BLaER1 treated with 17β-estradiol and CSF1 and Interleukin-3, amounts not matched to agents 10 nM and 100 nM (cell line): ENCODE results near the gene ZNF526.

Experiments used
- H3K27ac ChIP-seq, 11 experiments: shearing (Covaris generic); formaldehyde crosslinking; 2 replicates each; pipeline ENCODE4 v1.8.1; 2022
- H3K27me3 ChIP-seq, 11 experiments: shearing (Covaris generic); formaldehyde crosslinking; 2 replicates each; pipeline ENCODE4 v1.8.1; 2022
- H3K36me3 ChIP-seq, 11 experiments: shearing (Covaris generic); formaldehyde crosslinking; 2 replicates each; pipeline ENCODE4 v1.8.1; 2022
- H3K4me1 ChIP-seq, 10 experiments: shearing (Covaris generic); formaldehyde crosslinking; 2 replicates each; pipeline ENCODE4 v1.8.1; 2022
- H3K4me2 ChIP-seq, 11 experiments: shearing (Covaris generic); formaldehyde crosslinking; 2 replicates each; pipeline ENCODE4 v1.8.1; 2022
- H3K4me3 ChIP-seq, 10 experiments: shearing (Covaris generic); formaldehyde crosslinking; 2 replicates each; pipeline ENCODE4 v1.8.1; 2022
- H3K9ac ChIP-seq, 11 experiments: shearing (Covaris generic); formaldehyde crosslinking; 2 replicates each; pipeline ENCODE4 v1.8.1; 2022
- H3K9me3 ChIP-seq, 11 experiments: shearing (Covaris generic); formaldehyde crosslinking; replicated peaks in 1 of 11; 2 replicates each; pipeline ENCODE4 v1.8.1; 2022
- H4K20me1 ChIP-seq, 11 experiments: shearing (Covaris generic); formaldehyde crosslinking; 2 replicates each; pipeline ENCODE4 v1.8.1; 2022
- Cebpa-rat ChIP-seq, 11 experiments: shearing (Covaris generic); IDR thresholded peaks; 2 replicates each; pipeline ENCODE4 v1.8.1; 2022

ZNF526 gene

DNA sequence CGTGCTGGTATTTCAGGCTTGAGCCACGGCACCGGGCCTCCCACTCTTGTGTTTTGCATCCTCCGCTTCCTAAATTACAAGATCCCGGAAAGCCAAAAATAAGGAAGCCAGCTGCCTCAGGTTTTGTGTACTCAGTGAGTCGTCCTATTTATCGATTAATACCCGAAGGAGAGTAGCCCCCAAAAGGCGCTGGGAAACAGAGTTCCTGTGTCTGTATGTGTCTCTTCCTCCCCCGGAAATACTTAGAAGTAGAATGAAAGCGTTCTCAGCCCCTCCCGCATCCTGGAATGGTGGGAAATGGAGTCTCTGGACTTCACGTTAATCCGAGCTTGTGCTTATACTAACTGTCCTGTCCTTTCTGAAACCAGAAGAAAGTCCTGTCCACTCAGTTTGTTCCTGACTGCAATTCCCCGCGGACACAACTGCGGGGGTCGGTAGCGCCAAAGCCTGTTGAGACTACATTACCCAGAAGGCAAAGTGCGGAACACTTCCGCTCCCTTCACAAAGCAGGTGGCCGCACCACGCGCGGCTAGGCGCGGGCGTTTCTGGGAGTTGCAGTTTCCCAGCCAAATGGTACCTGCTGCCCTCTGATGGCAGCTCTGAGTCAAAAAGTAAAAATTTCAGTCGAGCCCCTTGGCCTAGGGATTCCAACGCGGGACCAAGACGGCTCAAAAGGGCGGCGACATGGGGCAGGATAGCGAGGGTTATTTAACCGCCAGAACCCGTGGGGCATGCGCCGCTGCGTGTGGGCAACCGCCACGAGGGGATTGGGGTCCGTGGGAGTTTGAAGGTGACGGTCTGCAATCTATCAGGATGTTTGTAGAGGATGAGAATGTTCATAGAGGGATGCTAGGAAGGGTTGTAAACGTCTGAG lies 24.5 kb downstream of the ZNF526 start:
- Histone ChIP-seq H3K9me3 (no peaks in the 10 kb centered on the region), H3K4me3 (peak overlapping the region; percentile 87 to 98 (median 90)), H3K9ac (peak overlapping the region; percentile 95 to 99 (median 97)), H3K36me3 (peaks cover 13 to 38% (median 28%) of the 10 kb centered on the region in 11 experiments; a peak in 21 of 22 replicates), H3K4me2 (peak overlapping the region; percentile 89 to 100 (median 97)), H3K27ac (peak overlapping the region; percentile 65 to 96 (median 92)), H4K20me1 (peaks cover 9 to 54% (median 43%) of the 10 kb centered on the region in 11 experiments; a peak in 21 of 22 replicates), H3K27me3 (no peaks in the 10 kb centered on the region), H3K4me1 (peaks cover 54 to 70% (median 60%) of the 10 kb centered on the region in 10 experiments)
- TF ChIP-seq Cebpa-rat (IDR thresholded peaks at IDR 0.05): no peak

- Histone ChIP-seq H3K9me3 (no peaks in the 10 kb centered on the region), H3K4me2 (peak overlapping the region; percentile 89 to 100 (median 97)), H3K4me3 (peak overlapping the region in 4 of 10 experiments; percentile 87 to 94 (median 88); a peak in 4 of 20 replicates), H4K20me1 (peaks cover 10 to 54% (median 43%) of the 10 kb centered on the region in 11 experiments; a peak in 21 of 22 replicates), H3K27me3 (no peaks in the 10 kb centered on the region), H3K36me3 (peaks cover 19 to 38% (median 28%) of the 10 kb centered on the region in 11 experiments), H3K4me1 (peaks cover 52 to 70% (median 60%) of the 10 kb centered on the region in 10 experiments), H3K27ac (peak overlapping the region in 10 of 11 experiments; percentile 23 to 94 (median 92); a peak in 18 of 22 replicates), H3K9ac (peak overlapping the region; percentile 18 to 99 (median 96); a peak in 17 of 22 replicates)
- no peak for TF ChIP-seq Cebpa-rat (IDR thresholded peaks at IDR 0.05)
Measured at GRCh38 chr19:42245231-42245630, 25.1 kb downstream of the ZNF526 start.

GRCh38 chr19:42246143-42246921 lies 26.2 kb downstream of the ZNF526 start:
- peak overlapping the region in 8 of 11 experiments; percentile 29 to 94 (median 90); a peak in 12 of 22 replicates for H3K27ac ChIP-seq
- H3K4me3 ChIP-seq: no peak overlapping the region
- peak overlapping the region in 8 of 11 experiments; percentile 3 to 95 (median 43); a peak in 13 of 22 replicates for H3K9ac ChIP-seq
- no peaks in the 10 kb centered on the region for H3K9me3 ChIP-seq
- H3K27me3 ChIP-seq: no peaks in the 10 kb centered on the region
- peaks cover 51 to 69% (median 59%) of the 10 kb centered on the region in 10 experiments for H3K4me1 ChIP-seq
- H4K20me1 ChIP-seq: peaks cover 19 to 56% (median 43%) of the 10 kb centered on the region in 11 experiments; a peak in 21 of 22 replicates
- H3K4me2 ChIP-seq: peak overlapping the region; percentile 89 to 100 (median 97)
- TF ChIP-seq Cebpa-rat (IDR thresholded peaks at IDR 0.05): no peak
- H3K36me3 ChIP-seq: peaks cover 22 to 38% (median 29%) of the 10 kb centered on the region in 11 experiments; a peak in 21 of 22 replicates

GRCh38 chr19:42246922-42247639 lies 27.0 kb downstream of the ZNF526 start:
- H3K36me3 ChIP-seq: peaks cover 22 to 38% (median 29%) of the 10 kb centered on the region in 11 experiments; a peak in 21 of 22 replicates
- H3K4me2 ChIP-seq: peak overlapping the region; percentile 89 to 100 (median 97); a peak in 20 of 22 replicates
- TF ChIP-seq Cebpa-rat (IDR thresholded peaks at IDR 0.05): no peak
- peak overlapping the region in 7 of 11 experiments; percentile 18 to 92 (median 34); a peak in 11 of 22 replicates for H3K27ac ChIP-seq
- peaks cover 26 to 63% (median 47%) of the 10 kb centered on the region in 11 experiments; a peak in 21 of 22 replicates for H4K20me1 ChIP-seq
- H3K9me3 ChIP-seq: no peaks in the 10 kb centered on the region
- peak overlapping the region in 8 of 11 experiments; percentile 3 to 49 (median 36); a peak in 13 of 22 replicates for H3K9ac ChIP-seq
- peaks cover 55 to 73% (median 64%) of the 10 kb centered on the region in 10 experiments for H3K4me1 ChIP-seq
- no peaks in the 10 kb centered on the region for H3K27me3 ChIP-seq
- no peak overlapping the region for H3K4me3 ChIP-seq

GRCh38 chr19:42247640-42248199 lies 27.6 kb downstream of the ZNF526 start:
- Histone ChIP-seq H3K4me3 (no peak overlapping the region), H3K27me3 (no peaks in the 10 kb centered on the region), H4K20me1 (peaks cover 31 to 70% (median 47%) of the 10 kb centered on the region in 11 experiments; a peak in 21 of 22 replicates), H3K4me1 (peaks cover 61 to 80% (median 68%) of the 10 kb centered on the region in 10 experiments), H3K9me3 (no peaks in the 10 kb centered on the region), H3K4me2 (no peak overlapping the region), H3K9ac (peak overlapping the region in 1 of 11 experiments; percentile 47; a peak in 1 of 22 replicates), H3K27ac (no peak overlapping the region), H3K36me3 (peaks cover 22 to 38% (median 29%) of the 10 kb centered on the region in 11 experiments; a peak in 21 of 22 replicates)
- no peak for TF ChIP-seq Cebpa-rat (IDR thresholded peaks at IDR 0.05)

- TF ChIP-seq Cebpa-rat (IDR thresholded peaks at IDR 0.05): no peak
- Histone ChIP-seq H3K27me3 (no peaks in the 10 kb centered on the region), H4K20me1 (peaks cover 34 to 73% (median 48%) of the 10 kb centered on the region in 11 experiments; a peak in 21 of 22 replicates), H3K4me3 (no peak overlapping the region), H3K9ac (peak overlapping the region in 4 of 11 experiments; percentile 10 to 75 (median 54); a peak in 4 of 22 replicates), H3K9me3 (no peaks in the 10 kb centered on the region), H3K4me1 (peaks cover 63 to 83% (median 70%) of the 10 kb centered on the region in 10 experiments), H3K27ac (peak overlapping the region in 3 of 11 experiments; percentile 68 to 75 (median 70); a peak in 5 of 22 replicates), H3K4me2 (peak overlapping the region in 1 of 11 experiments; percentile 95; a peak in 1 of 22 replicates), H3K36me3 (peaks cover 22 to 38% (median 29%) of the 10 kb centered on the region in 11 experiments; a peak in 21 of 22 replicates)
Measured at GRCh38 chr19:42248270-42249148, 28.4 kb downstream of the ZNF526 start.
